Upper lobe of left lung (tissue), 4 donors: Measurements from ENCODE around the gene PPFIA2.

Experiments used
- POLR2A ChIP-seq, 4 donors: fragments of 450-650 bp; IDR thresholded peaks; one replicate each; pipeline ENCODE4 v1.5.1; 2016 to 2017; ENCODE audit warnings: antibody characterized with exemption in 4 of 4, mild to moderate bottlenecking in 2 of 4
- POLR2AphosphoS5 ChIP-seq, 2 donors: sonication (generic); formaldehyde crosslinking; IDR thresholded peaks; one replicate each; pipeline ENCODE4 v1.5.1; 2017; ENCODE audit warnings: antibody characterized with exemption in 2 of 2
- TF ChIP-seq, protein P1 (sequence below), 6 experiments: fragments of 450-650 bp in 4 of 6; fragments of 200-600 bp in 2 of 6; sonication (generic) in 2 of 6; IDR thresholded peaks; one replicate each; pipeline ENCODE4 v1.5.1; 2016 to 2019; ENCODE audit warnings: antibody characterized with exemption in 6 of 6

- TF ChIP-seq POLR2A (IDR thresholded peaks at IDR 0.05) (no peak), POLR2AphosphoS5 (IDR thresholded peaks at IDR 0.05) (no peak)
- TF ChIP-seq, protein P1, sequence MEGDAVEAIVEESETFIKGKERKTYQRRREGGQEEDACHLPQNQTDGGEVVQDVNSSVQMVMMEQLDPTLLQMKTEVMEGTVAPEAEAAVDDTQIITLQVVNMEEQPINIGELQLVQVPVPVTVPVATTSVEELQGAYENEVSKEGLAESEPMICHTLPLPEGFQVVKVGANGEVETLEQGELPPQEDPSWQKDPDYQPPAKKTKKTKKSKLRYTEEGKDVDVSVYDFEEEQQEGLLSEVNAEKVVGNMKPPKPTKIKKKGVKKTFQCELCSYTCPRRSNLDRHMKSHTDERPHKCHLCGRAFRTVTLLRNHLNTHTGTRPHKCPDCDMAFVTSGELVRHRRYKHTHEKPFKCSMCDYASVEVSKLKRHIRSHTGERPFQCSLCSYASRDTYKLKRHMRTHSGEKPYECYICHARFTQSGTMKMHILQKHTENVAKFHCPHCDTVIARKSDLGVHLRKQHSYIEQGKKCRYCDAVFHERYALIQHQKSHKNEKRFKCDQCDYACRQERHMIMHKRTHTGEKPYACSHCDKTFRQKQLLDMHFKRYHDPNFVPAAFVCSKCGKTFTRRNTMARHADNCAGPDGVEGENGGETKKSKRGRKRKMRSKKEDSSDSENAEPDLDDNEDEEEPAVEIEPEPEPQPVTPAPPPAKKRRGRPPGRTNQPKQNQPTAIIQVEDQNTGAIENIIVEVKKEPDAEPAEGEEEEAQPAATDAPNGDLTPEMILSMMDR (IDR thresholded peaks at IDR 0.05): no peak
These were observed 513.1 kb downstream of the PPFIA2 start for GRCh38 chr12:81245907-81246570.
